Measurements from ENCODE around the gene PHC1. TPM values are rescaled to one million over a fixed set of nuclear protein-coding genes. Genes with fewer than 3 reads are reported as not detected.
A peak's percentile ranks its signal among the peaks of the same experiment; 100 is the strongest.

PHC1 gene
- total RNA-seq, 1 donor, result 27.1 TPM

DNA sequence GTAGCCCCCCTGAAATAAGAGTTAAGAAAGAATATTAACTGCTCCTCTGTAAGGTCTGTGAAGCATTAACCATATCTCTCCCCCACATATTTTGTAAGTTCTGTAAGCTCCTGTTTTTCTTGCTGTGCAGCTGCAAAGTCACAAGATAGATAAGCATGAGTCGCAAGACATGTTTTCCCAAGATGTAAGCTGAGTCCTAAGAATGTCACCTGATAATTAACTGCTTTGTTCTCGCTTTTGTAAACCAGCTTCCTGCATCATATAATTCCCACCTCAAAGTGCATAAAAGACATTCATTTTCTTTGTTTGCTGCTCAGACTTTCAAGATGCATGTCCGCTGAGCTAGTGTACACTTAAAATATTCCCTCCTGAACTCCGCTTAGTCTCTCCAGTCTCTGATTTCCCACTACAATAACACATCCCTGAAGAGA is 27.0 kb upstream of the PHC1 start:
- no peaks in the 10 kb centered on the region for H3K79me2 ChIP-seq (ENCODE audit: insufficient read depth, low read length)
- no peaks in the 10 kb centered on the region for H3K4me1 ChIP-seq (ENCODE audit: insufficient read depth, low read length)
- no peak overlapping the region for H3K4me3 ChIP-seq (ENCODE audit: insufficient read depth, low read length)
- H2AFZ ChIP-seq (ENCODE audit: low read length), result no peak overlapping the region
- H3K36me3 ChIP-seq (ENCODE audit: insufficient read depth, low read length), result no peaks in the 10 kb centered on the region
- no peaks in the 10 kb centered on the region for H3K9me3 ChIP-seq (ENCODE audit: low read depth, low read length)
- TF ChIP-seq, protein P1, sequence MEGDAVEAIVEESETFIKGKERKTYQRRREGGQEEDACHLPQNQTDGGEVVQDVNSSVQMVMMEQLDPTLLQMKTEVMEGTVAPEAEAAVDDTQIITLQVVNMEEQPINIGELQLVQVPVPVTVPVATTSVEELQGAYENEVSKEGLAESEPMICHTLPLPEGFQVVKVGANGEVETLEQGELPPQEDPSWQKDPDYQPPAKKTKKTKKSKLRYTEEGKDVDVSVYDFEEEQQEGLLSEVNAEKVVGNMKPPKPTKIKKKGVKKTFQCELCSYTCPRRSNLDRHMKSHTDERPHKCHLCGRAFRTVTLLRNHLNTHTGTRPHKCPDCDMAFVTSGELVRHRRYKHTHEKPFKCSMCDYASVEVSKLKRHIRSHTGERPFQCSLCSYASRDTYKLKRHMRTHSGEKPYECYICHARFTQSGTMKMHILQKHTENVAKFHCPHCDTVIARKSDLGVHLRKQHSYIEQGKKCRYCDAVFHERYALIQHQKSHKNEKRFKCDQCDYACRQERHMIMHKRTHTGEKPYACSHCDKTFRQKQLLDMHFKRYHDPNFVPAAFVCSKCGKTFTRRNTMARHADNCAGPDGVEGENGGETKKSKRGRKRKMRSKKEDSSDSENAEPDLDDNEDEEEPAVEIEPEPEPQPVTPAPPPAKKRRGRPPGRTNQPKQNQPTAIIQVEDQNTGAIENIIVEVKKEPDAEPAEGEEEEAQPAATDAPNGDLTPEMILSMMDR (IDR thresholded peaks at IDR 0.05; ENCODE audit: extremely low read depth, low read depth, low read length), result no peak
- DNase-seq (ENCODE audit: insufficient read length, low spot score, missing footprints), result no peak
- no peaks in the 10 kb centered on the region for H3K27me3 ChIP-seq (ENCODE audit: insufficient read depth, low read length)
- no peak overlapping the region for H3K4me2 ChIP-seq (ENCODE audit: insufficient read depth, low read length)
- H3K27ac ChIP-seq (ENCODE audit: low read depth, low read length), result no peak overlapping the region
- no peaks in the 10 kb centered on the region for H4K20me1 ChIP-seq (ENCODE audit: insufficient read depth, low read length)

DNA sequence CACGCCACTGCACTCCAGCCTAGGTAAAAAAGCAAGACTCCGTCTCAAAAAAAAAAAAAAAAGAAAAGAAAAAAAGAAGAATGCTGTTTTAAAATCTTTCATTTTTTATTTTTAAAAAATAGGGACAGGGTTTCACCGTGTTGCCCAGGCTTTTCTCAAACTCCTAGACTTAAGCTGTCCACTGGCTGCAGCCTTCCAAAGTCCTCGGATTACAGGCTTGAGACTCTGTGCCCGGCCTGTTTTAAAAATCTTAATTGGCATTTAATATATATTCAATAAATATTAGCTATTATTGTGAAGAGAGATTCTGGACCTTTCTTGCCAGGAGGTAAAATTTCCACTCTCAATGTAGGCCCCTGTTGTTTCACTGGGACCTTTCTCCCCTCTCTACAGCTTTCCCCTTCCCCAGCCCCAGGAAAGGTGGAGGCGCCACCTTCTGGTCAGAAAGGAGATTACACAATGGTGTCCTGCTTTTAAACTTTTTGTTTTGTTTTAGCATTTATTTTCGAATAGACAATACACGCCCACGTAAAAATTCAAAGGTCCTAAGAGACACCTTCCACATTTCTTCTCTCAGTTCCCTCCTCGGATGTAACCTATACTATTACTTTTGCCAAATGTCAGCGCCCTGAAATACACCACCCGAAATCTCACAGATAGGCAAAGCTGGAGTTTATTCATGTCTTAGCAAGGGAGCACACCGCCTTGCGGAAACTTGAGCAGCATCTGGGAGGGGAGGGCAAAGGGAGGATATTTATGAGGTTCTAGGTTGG is 23.8 kb upstream of the PHC1 start:
- H3K36me3 ChIP-seq (ENCODE audit: insufficient read depth, low read length), result no peaks in the 10 kb centered on the region
- no peaks in the 10 kb centered on the region for H3K4me1 ChIP-seq (ENCODE audit: insufficient read depth, low read length)
- H4K20me1 ChIP-seq (ENCODE audit: insufficient read depth, low read length), result no peaks in the 10 kb centered on the region
- H3K79me2 ChIP-seq (ENCODE audit: insufficient read depth, low read length), result no peaks in the 10 kb centered on the region
- peak; percentile 73 for DNase-seq (ENCODE audit: insufficient read length, low spot score, missing footprints)
- peak overlapping the region; percentile 77 for H3K4me3 ChIP-seq (ENCODE audit: insufficient read depth, low read length)
- no peak overlapping the region for H3K27ac ChIP-seq (ENCODE audit: low read depth, low read length)
- H3K9me3 ChIP-seq (ENCODE audit: low read depth, low read length), result no peaks in the 10 kb centered on the region
- peak overlapping the region; percentile 92 for H3K4me2 ChIP-seq (ENCODE audit: insufficient read depth, low read length)
- H2AFZ ChIP-seq (ENCODE audit: low read length), result peak overlapping the region; percentile 92
- TF ChIP-seq, protein P1 (IDR thresholded peaks at IDR 0.05; ENCODE audit: extremely low read depth, low read depth, low read length), result peak; percentile 89
- H3K27me3 ChIP-seq (ENCODE audit: insufficient read depth, low read length), result no peaks in the 10 kb centered on the region

GRCh38 chr12:8891976-8892375 is 22.3 kb upstream of the PHC1 start:
- Histone ChIP-seq H3K79me2 (ENCODE audit: insufficient read depth, low read length) (no peaks in the 10 kb centered on the region), H3K4me2 (ENCODE audit: insufficient read depth, low read length) (no peak overlapping the region), H3K4me3 (ENCODE audit: insufficient read depth, low read length) (no peak overlapping the region), H3K9me3 (ENCODE audit: low read depth, low read length) (no peaks in the 10 kb centered on the region), H2AFZ (ENCODE audit: low read length) (no peak overlapping the region), H3K27me3 (ENCODE audit: insufficient read depth, low read length) (no peaks in the 10 kb centered on the region), H4K20me1 (ENCODE audit: insufficient read depth, low read length) (no peaks in the 10 kb centered on the region), H3K4me1 (ENCODE audit: insufficient read depth, low read length) (no peaks in the 10 kb centered on the region), H3K27ac (ENCODE audit: low read depth, low read length) (no peak overlapping the region), H3K36me3 (ENCODE audit: insufficient read depth, low read length) (no peaks in the 10 kb centered on the region)
- DNase-seq (ENCODE audit: insufficient read length, low spot score, missing footprints), result no peak
- TF ChIP-seq, protein P1 (IDR thresholded peaks at IDR 0.05; ENCODE audit: extremely low read depth, low read depth, low read length), result no peak

- Histone ChIP-seq H3K27me3 (ENCODE audit: insufficient read depth, low read length) (no peaks in the 10 kb centered on the region), H3K79me2 (ENCODE audit: insufficient read depth, low read length) (no peaks in the 10 kb centered on the region), H3K4me2 (ENCODE audit: insufficient read depth, low read length) (no peak overlapping the region), H4K20me1 (ENCODE audit: insufficient read depth, low read length) (no peaks in the 10 kb centered on the region), H3K4me3 (ENCODE audit: insufficient read depth, low read length) (no peak overlapping the region), H3K9me3 (ENCODE audit: low read depth, low read length) (no peaks in the 10 kb centered on the region), H2AFZ (ENCODE audit: low read length) (no peak overlapping the region), H3K4me1 (ENCODE audit: insufficient read depth, low read length) (no peaks in the 10 kb centered on the region), H3K27ac (ENCODE audit: low read depth, low read length) (no peak overlapping the region), H3K36me3 (ENCODE audit: insufficient read depth, low read length) (no peaks in the 10 kb centered on the region)
- no peak for DNase-seq (ENCODE audit: insufficient read length, low spot score, missing footprints)
- TF ChIP-seq, protein P1 (IDR thresholded peaks at IDR 0.05; ENCODE audit: extremely low read depth, low read depth, low read length), result no peak
Measured at GRCh38 chr12:8894378-8894777, 19.9 kb upstream of the PHC1 start.

Measured in osteoblast (primary cell).